ENCODE measurements around the gene SDC1. TPM values are rescaled to one million over a fixed set of nuclear protein-coding genes. Genes with fewer than 3 reads are reported as not detected.
"Not testable (repeated sequence)": the region's sequence is repeated elsewhere in the genome, so short reads cannot be mapped to it uniquely, and the experiment has no call there.

SDC1 gene, protein sequence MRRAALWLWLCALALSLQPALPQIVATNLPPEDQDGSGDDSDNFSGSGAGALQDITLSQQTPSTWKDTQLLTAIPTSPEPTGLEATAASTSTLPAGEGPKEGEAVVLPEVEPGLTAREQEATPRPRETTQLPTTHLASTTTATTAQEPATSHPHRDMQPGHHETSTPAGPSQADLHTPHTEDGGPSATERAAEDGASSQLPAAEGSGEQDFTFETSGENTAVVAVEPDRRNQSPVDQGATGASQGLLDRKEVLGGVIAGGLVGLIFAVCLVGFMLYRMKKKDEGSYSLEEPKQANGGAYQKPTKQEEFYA
- 184 TPM for total RNA-seq

DNA sequence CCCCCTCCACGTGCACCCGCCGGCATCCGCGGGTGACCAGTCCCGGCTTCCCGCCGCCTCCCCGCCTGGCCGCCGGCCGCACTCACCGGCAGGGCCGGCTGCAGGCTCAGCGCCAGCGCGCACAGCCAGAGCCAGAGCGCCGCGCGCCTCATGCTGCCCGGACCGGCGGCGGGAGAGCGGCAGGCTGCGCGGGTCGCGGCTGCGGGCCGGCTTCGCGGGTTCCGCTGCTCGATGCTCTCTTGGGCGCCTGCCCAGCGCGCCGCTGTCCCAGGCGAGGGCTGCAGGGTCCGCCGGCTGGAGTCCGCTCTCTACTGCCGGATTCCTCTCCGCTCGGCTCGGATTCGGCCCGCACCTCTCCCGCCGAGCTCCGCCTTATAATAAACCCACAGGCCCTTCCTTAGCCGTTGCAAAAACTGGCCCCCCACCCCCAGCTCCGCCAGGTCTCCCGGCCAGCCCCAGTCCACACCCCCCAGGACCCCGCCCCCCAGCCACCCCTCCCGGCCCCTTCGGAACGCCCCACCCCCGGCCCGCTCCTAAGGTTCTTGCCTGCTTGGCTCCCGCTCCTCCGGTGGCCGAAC lies at the start of gene SDC1:
SDC1 (minus strand) TSS at position 415 of the 578 bp plus-strand sequence; CDS start at position 152, 263 bp downstream.
- Histone ChIP-seq H3K27ac (peak within 1 kb of the TSS; percentile 94), H3K4me3 (peak within 1 kb of the TSS; percentile 64 to 73), H3K9me3 (no peaks in the 10 kb centered on the region), H3K27me3 (no peaks in the 10 kb centered on the region), H3K4me1 (peaks cover 34% of the 10 kb centered on the region), H3K36me3 (no peaks in the 10 kb centered on the region)
- DNase-seq (ENCODE audit: extremely low spot score in 2 of 2), result no peak
- intact Hi-C loops (cut with DNase I), result no loop called here
- TF ChIP-seq, protein P1, sequence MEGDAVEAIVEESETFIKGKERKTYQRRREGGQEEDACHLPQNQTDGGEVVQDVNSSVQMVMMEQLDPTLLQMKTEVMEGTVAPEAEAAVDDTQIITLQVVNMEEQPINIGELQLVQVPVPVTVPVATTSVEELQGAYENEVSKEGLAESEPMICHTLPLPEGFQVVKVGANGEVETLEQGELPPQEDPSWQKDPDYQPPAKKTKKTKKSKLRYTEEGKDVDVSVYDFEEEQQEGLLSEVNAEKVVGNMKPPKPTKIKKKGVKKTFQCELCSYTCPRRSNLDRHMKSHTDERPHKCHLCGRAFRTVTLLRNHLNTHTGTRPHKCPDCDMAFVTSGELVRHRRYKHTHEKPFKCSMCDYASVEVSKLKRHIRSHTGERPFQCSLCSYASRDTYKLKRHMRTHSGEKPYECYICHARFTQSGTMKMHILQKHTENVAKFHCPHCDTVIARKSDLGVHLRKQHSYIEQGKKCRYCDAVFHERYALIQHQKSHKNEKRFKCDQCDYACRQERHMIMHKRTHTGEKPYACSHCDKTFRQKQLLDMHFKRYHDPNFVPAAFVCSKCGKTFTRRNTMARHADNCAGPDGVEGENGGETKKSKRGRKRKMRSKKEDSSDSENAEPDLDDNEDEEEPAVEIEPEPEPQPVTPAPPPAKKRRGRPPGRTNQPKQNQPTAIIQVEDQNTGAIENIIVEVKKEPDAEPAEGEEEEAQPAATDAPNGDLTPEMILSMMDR (IDR thresholded peaks at IDR 0.05), result no peak
- TF ChIP-seq POLR2A (IDR thresholded peaks at IDR 0.05), result no peak
- no peak for TF ChIP-seq POLR2AphosphoS5 (IDR thresholded peaks at IDR 0.05; ENCODE audit: insufficient read depth in 1 of 2, low read depth in 1 of 2)

DNA sequence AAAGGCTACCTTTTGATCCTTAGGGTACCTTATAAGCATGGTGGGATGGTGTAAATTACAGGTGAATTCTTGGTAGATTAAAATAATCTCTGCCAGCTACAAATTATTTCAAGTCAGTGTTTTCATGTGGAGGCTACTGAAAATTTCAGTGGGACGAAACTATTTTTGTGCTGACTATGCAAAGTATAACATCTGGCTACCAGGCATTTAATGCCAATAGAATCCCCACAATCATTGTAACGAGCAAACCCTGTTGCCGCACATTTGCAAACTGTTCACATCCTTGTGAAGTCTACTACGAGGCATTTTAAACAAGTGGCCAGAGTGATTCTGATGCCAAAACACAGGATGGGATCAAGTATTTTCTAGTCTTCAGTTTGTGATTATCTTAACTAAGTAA lies 48.1 kb upstream of the SDC1 start:
- H3K36me3 ChIP-seq, result peaks cover 0 to 18% of the 10 kb centered on the region in 2 donors
- no peaks in the 10 kb centered on the region for H3K27me3 ChIP-seq
- no peaks in the 10 kb centered on the region for H3K9me3 ChIP-seq
- no peak for TF ChIP-seq POLR2A (IDR thresholded peaks at IDR 0.05)
- TF ChIP-seq, protein P1 (IDR thresholded peaks at IDR 0.05), result no peak
- TF ChIP-seq POLR2AphosphoS5 (IDR thresholded peaks at IDR 0.05; ENCODE audit: insufficient read depth in 1 of 2, low read depth in 1 of 2), result no peak
- H3K27ac ChIP-seq, result no peak overlapping the region
- no peak for DNase-seq (ENCODE audit: extremely low spot score in 2 of 2)
- intact Hi-C loops (cut with DNase I), result no loop called here
- H3K4me1 ChIP-seq, result no peaks in the 10 kb centered on the region
- no peak overlapping the region for H3K4me3 ChIP-seq

DNA sequence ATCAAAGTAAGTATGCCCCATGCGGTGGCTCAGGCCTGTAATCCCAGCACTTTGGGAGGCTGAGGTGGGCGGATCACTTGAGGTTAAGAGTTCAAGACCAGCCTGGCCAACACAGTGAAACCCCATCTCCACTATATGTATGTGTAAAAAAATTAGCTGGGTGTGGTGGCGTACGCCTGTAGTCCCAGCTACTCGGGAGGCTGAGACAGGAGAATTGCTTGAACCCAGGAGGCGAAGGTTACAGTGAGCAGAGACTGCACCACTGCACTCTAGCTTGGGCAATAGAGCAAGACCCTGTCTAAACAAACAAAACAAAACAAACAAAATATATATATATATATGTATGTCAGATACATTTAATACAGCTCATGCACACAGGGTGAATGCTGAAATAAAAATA lies 43.4 kb upstream of the SDC1 start:
- intact Hi-C loops (cut with DNase I); H3K27ac ChIP-seq; H3K4me1 ChIP-seq; H3K36me3 ChIP-seq; H3K27me3 ChIP-seq; H3K4me3 ChIP-seq; DNase-seq (ENCODE audit: extremely low spot score in 2 of 2); H3K9me3 ChIP-seq: not testable (repeated sequence)

DNA sequence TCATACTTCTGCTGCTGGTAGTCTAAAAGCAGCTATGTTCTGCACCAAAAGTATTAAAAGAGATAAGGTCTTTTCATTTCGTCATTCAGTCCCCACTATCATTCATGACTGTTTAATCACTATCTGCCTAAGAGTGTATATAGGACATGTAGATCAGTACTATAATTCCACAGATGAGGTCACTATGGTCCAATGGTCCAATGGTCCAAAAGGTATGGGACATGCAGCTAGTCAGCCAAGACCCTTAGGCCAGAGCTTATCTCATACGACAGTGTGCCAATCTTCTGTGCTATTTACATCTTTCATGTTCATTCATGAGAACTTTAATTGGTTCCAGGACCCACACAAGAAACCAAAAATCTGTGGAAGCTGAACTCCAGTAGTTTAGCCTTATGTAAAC lies 42.6 kb upstream of the SDC1 start:
- H3K9me3 ChIP-seq, result no peaks in the 10 kb centered on the region
- intact Hi-C loops (cut with DNase I), result no loop called here
- peaks cover 0 to 10% of the 10 kb centered on the region in 2 donors for H3K36me3 ChIP-seq
- TF ChIP-seq POLR2A (IDR thresholded peaks at IDR 0.05), result no peak
- TF ChIP-seq, protein P1 (IDR thresholded peaks at IDR 0.05), result no peak
- TF ChIP-seq POLR2AphosphoS5 (IDR thresholded peaks at IDR 0.05; ENCODE audit: insufficient read depth in 1 of 2, low read depth in 1 of 2), result no peak
- H3K27ac ChIP-seq, result no peak overlapping the region
- DNase-seq (ENCODE audit: extremely low spot score in 2 of 2), result no peak
- no peaks in the 10 kb centered on the region for H3K27me3 ChIP-seq
- H3K4me1 ChIP-seq, result no peaks in the 10 kb centered on the region
- no peak overlapping the region for H3K4me3 ChIP-seq

DNA sequence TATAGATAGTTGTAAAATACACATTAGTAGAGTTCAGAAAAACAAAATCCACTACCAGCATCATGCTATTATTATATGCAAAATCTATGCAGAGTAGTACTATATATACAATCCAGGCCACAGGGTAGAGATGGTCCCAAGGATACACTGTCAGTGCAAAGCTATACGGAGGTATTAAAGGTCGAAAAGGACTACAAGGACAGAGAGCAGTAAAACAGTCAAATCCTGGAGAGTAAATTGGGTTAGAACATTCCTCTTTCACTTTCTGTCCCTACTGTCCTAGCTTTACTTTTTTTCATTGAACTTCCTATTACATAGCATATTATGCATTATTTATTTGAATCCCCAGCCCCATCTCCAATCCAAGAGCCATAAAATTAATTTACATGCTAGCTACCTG lies 39.7 kb upstream of the SDC1 start:
- no peaks in the 10 kb centered on the region for H3K27me3 ChIP-seq
- H3K4me3 ChIP-seq, result no peak overlapping the region
- H3K36me3 ChIP-seq, result peaks cover 0 to 9% of the 10 kb centered on the region in 2 donors
- TF ChIP-seq POLR2AphosphoS5 (IDR thresholded peaks at IDR 0.05; ENCODE audit: insufficient read depth in 1 of 2, low read depth in 1 of 2) (no peak), POLR2A (IDR thresholded peaks at IDR 0.05) (no peak)
- TF ChIP-seq, protein P1 (IDR thresholded peaks at IDR 0.05), result no peak
- H3K27ac ChIP-seq, result no peak overlapping the region
- no peak for DNase-seq (ENCODE audit: extremely low spot score in 2 of 2)
- H3K9me3 ChIP-seq, result no peaks in the 10 kb centered on the region
- intact Hi-C loops (cut with DNase I), result no loop called here
- H3K4me1 ChIP-seq, result no peaks in the 10 kb centered on the region

Data from vagina (tissue), 2 donors.